Left ventricle myocardium inferior (tissue), 1 donor: ENCODE measurements around the gene KCNMA1. TPM values are rescaled to one million over a fixed set of nuclear protein-coding genes. Genes with fewer than 3 reads are reported as not detected.

ENCODE experiments used
- DNase-seq: peaks from one replicate; pipeline ENCODE4 v3.0.0-alpha.2; 2020
- H3K27ac ChIP-seq: fragments of 200-600 bp; replicated peaks from 2 replicates; pipeline ENCODE4 v1.8.0; 2021
- H3K27me3 ChIP-seq: fragments of 200-600 bp; 2 replicates; pipeline ENCODE4 v1.8.0; 2021; ENCODE audit warnings: low read depth
- H3K36me3 ChIP-seq: fragments of 200-600 bp; 2 replicates; pipeline ENCODE4 v1.8.0; 2021
- H3K4me1 ChIP-seq: fragments of 200-600 bp; 2 replicates; pipeline ENCODE4 v1.8.0; 2021
- H3K4me3 ChIP-seq: fragments of 200-600 bp; 2 replicates; pipeline ENCODE4 v1.8.0; 2021; ENCODE audit warnings: mild to moderate bottlenecking, moderate library complexity
- H3K9me3 ChIP-seq: fragments of 200-600 bp; replicated peaks from 2 replicates; pipeline ENCODE4 v1.8.0; 2021
- CTCF ChIP-seq: fragments of 200-600 bp; IDR thresholded peaks from 2 replicates; pipeline ENCODE4 v1.8.0; 2021; ENCODE audit warnings: antibody characterized with exemption, mild to moderate bottlenecking, borderline replicate concordance
- intact Hi-C: fragments of 100-400 bp; cut with micrococcal nuclease; formaldehyde crosslinking; loops from one replicate; pipeline ENCODE4 v1.11.0; 2022
- total RNA-seq: library from RNA; stranded (reverse); fragmentation: NEBNext Ultra II Directional; extraction: Animal tissue kit (Norgen Biotek cat#: 25700); gene quantifications from one replicate; pipeline ENCODE4 v1.2.1, GENCODE V29; 2021
- donor health status: DM: no; HTN: yes; CAD: no; lungs with severe emphysema.

The KCNMA1 gene
- total RNA-seq, 1 donor from 2014 or later: 1.8 TPM

- no peak for DNase-seq
- intact Hi-C loops: no loop called here
- H3K36me3 ChIP-seq: no peaks in the 10 kb centered on the region
- H3K4me1 ChIP-seq: peaks cover 14% of the 10 kb centered on the region
- no peak for TF ChIP-seq CTCF
- no peak overlapping the region for H3K4me3 ChIP-seq
- H3K27ac ChIP-seq: no peak overlapping the region
- H3K27me3 ChIP-seq: peaks cover 87% of the 10 kb centered on the region
- no peaks in the 10 kb centered on the region for H3K9me3 ChIP-seq
Observed at GRCh38 chr10:77289027-77289501, 348.5 kb downstream of the KCNMA1 start.

DNA sequence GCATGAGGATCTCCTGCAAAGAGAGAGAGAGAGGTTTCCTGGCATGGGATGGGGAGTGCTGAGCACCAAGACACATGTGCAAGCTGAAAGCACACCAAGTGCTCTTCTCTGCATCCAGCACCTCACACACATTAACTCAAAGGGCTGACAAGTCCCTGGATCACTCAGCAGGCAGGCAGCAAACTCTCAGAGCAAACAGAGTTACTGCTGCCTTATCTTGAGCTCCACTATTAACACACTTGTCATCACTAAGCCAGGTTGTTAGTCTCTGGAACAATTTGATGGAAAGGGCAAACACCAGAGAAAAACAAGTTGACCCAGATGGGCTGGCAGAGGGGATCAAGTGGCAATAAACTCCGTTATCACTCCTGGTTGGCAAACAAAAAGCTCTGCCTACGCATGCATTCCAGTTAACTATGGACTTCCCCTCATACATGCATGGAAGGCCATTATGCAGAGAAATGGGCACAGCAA, 349.9 kb downstream of the KCNMA1 start:
- Histone ChIP-seq H3K4me1 (peaks cover 14% of the 10 kb centered on the region), H3K27ac (no peak overlapping the region), H3K36me3 (no peaks in the 10 kb centered on the region), H3K27me3 (peaks cover 87% of the 10 kb centered on the region), H3K4me3 (no peak overlapping the region), H3K9me3 (no peaks in the 10 kb centered on the region)
- intact Hi-C loops: no loop called here
- TF ChIP-seq CTCF: no peak
- no peak for DNase-seq

DNA sequence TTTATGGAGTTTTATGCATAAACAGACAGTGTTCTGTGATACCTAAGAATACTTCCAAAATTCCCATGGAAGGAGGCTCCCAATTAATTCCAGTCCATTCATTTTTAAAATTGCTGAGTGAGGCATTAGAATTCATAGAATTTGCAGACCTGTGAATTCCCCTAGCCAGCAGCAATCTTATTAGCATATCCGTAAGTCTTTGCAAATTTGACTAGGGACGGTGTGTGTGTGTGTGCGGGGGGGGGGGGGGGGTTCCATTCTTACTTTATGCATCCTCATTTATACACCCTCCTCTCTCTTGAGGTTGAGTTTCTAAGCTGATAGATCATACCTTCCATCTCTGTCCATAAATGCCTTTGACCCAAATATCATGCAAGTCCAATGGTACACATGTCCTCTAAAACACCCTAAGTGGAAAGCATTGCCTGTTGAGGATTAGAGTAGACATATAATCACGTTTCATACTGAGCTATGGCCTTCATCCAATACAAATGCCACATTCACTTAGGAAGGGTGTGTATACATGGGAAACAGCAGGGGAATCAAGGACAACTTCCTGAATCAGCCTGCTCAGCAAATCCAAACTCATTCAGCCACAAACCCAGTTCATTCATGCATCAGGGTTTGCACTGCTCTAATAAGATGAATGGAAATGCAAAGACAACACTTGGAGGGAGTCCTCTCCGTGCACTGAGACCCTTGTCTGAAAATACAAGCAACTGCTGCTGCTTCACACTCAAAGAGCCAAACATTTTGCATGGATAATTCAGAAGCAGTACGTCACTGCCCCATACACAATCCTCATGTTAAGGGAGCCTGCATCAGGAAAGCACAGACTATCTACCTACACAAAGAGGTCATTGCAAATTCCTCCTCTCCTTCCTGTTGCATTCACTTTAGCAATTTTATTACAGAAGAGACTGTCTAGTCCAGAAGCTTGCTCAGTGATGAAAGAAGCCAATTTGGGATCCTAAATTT, 350.8 kb downstream of the KCNMA1 start:
- Histone ChIP-seq H3K36me3 (no peaks in the 10 kb centered on the region), H3K4me3 (no peak overlapping the region), H3K9me3 (no peaks in the 10 kb centered on the region), H3K4me1 (peaks cover 14% of the 10 kb centered on the region), H3K27ac (no peak overlapping the region), H3K27me3 (peaks cover 87% of the 10 kb centered on the region)
- no peak for TF ChIP-seq CTCF
- DNase-seq: no peak
- intact Hi-C loops: no loop called here

GRCh38 chr10:77285529-77286182, 352.0 kb downstream of the KCNMA1 start:
- DNase-seq: no peak
- Histone ChIP-seq H3K4me3 (no peak overlapping the region), H3K9me3 (no peaks in the 10 kb centered on the region), H3K4me1 (peaks cover 14% of the 10 kb centered on the region), H3K27me3 (peaks cover 87% of the 10 kb centered on the region), H3K27ac (no peak overlapping the region), H3K36me3 (no peaks in the 10 kb centered on the region)
- TF ChIP-seq CTCF: no peak
- intact Hi-C loops: no loop called here

- peaks cover 87% of the 10 kb centered on the region for H3K27me3 ChIP-seq
- H3K36me3 ChIP-seq: no peaks in the 10 kb centered on the region
- no peak overlapping the region for H3K4me3 ChIP-seq
- intact Hi-C loops: no loop called here
- H3K4me1 ChIP-seq: peaks cover 14% of the 10 kb centered on the region
- H3K27ac ChIP-seq: no peak overlapping the region
- no peaks in the 10 kb centered on the region for H3K9me3 ChIP-seq
- TF ChIP-seq CTCF: no peak
- DNase-seq: no peak
Observed at GRCh38 chr10:77284797-77285196, 352.8 kb downstream of the KCNMA1 start.
